Measurements from ENCODE around the gene ARMH2. TPM values are rescaled to one million over a fixed set of nuclear protein-coding genes. Genes with fewer than 3 reads are reported as not detected.
A peak's percentile ranks its signal among the peaks of the same experiment; 100 is the strongest.

Gene ARMH2
- total and polyA plus RNA-seq, 5 donors from 2014 or later, result 0.27 to 1.8 (median 0.29) TPM; not detected in 2

DNA sequence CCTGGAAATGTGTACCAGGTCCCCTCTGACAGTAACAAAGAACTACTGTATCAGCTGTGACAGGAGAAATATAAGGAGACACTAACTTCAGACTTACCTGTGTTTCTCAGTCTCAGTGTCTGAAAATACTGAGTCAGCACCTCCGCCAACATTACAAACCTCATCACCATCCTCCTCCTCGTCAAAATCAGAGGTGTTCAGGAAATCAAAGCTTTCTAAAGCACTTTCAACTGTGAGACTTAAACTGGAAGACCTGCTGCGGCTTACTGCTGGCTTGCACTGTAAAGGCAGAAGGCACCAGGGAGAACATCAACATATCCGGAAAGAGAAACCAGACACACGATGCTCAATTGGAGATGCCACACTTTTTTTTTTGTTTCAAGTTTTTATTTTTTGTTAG is 40.3 kb upstream of the ARMH2 start:
- Mint-ChIP-seq H3K4me3 (peak overlapping the region in 1 of 4 donors; percentile 41), H3K27ac (peak overlapping the region in 1 of 3 donors; percentile 70)
- ATAC-seq (ENCODE audit: low read depth in 2 of 2), result peak in 1 of 2 donors; percentile 29

DNA sequence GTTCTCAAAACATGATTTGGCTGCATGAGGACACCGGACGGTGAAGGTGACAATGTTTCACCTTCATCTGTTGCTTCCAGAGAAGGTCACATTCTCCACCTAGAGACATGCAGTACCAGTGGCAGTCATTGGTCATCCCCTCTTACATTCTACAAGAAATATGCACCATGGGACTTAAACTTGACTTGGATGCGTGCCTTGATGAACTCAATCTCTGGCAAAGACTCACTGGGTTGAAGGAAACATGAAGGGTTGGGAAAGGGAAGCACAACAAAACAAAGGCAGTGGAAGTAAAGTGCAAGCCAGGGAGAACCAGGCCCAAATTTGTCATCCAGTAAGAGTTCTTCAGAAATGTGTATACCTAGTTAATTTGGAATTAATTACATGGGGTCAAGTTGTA is 39.4 kb upstream of the ARMH2 start:
- Histone ChIP-seq H3K4me3 (ENCODE audit: low read depth, low read length) (no peak overlapping the region), H3K27ac (ENCODE audit: insufficient read depth, low read length, poor library complexity, severe bottlenecking) (no peak overlapping the region), H3K36me3 (ENCODE audit: control insufficient read depth, insufficient read depth, low read length) (peaks cover 86% of the 10 kb centered on the region), H3K27me3 (ENCODE audit: control insufficient read depth, insufficient read depth, low read length) (no peaks in the 10 kb centered on the region), H3K9me3 (ENCODE audit: control insufficient read depth in 2 of 2, low read length in 2 of 2) (no peaks in the 10 kb centered on the region), H3K4me1 (ENCODE audit: control insufficient read depth, insufficient read depth, low read length, poor library complexity, severe bottlenecking) (peaks cover 23% of the 10 kb centered on the region)
- Mint-ChIP-seq H3K36me3 (peaks cover 71% of the 10 kb centered on the region), H3K9me3 (peaks cover 0 to 1% (median 0%) of the 10 kb centered on the region in 7 donors), H3K4me1 (peaks cover 31 to 86% (median 50%) of the 10 kb centered on the region in 4 donors), H3K27me3 (no peaks in the 10 kb centered on the region), H3K27ac (peak overlapping the region; percentile 2 to 44 (median 18)), H3K4me3 (peak overlapping the region in 1 of 4 donors; percentile 11)
- DNase-seq, result no peak
- no peak for ATAC-seq (ENCODE audit: low read depth in 2 of 2)

More for the DNA sequence above, 40.3 kb upstream of the ARMH2 start:
- H3K36me3 ChIP-seq (ENCODE audit: control insufficient read depth, insufficient read depth, low read length), result peaks cover 87% of the 10 kb centered on the region
- peaks cover 26 to 90% (median 44%) of the 10 kb centered on the region in 4 donors for H3K4me1 Mint-ChIP-seq
- H3K27me3 Mint-ChIP-seq, result no peaks in the 10 kb centered on the region
- peaks cover 23% of the 10 kb centered on the region for H3K4me1 ChIP-seq (ENCODE audit: control insufficient read depth, insufficient read depth, low read length, poor library complexity, severe bottlenecking)
- peaks cover 0 to 1% (median 0%) of the 10 kb centered on the region in 7 donors for H3K9me3 Mint-ChIP-seq
- H3K27me3 ChIP-seq (ENCODE audit: control insufficient read depth, insufficient read depth, low read length), result no peaks in the 10 kb centered on the region
- no peaks in the 10 kb centered on the region for H3K9me3 ChIP-seq (ENCODE audit: control insufficient read depth in 2 of 2, low read length in 2 of 2)
- DNase-seq, result no peak
- H3K4me3 ChIP-seq (ENCODE audit: low read depth, low read length), result no peak overlapping the region
- peak overlapping the region; percentile 39 for H3K27ac ChIP-seq (ENCODE audit: insufficient read depth, low read length, poor library complexity, severe bottlenecking)
- H3K36me3 Mint-ChIP-seq, result peaks cover 72% of the 10 kb centered on the region

DNA sequence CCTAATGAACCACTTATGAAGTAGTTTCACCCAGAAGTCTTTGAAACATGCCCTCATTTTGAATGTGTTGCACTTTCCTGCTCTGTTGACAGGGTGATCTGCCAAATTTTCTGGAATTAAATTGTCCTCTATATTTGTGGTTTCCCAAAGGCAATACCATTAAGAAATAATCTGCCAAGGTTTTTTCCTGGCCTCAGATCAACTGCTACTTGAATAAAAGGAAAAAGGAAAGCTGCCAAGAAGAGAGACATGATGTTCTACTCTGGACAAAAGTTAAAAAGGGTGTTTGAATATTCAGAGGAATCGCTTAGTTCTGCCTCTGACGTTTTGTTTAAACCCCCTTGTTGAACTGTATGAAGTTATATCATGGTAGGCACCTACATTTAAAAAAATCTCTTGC is 37.4 kb upstream of the ARMH2 start:
- peak overlapping the region in 1 of 3 donors; percentile 61 for H3K27ac Mint-ChIP-seq
- no peak overlapping the region for H3K4me3 Mint-ChIP-seq
- H3K9me3 ChIP-seq (ENCODE audit: control insufficient read depth in 2 of 2, low read length in 2 of 2), result no peaks in the 10 kb centered on the region
- peaks cover 12% of the 10 kb centered on the region for H3K4me1 ChIP-seq (ENCODE audit: control insufficient read depth, insufficient read depth, low read length, poor library complexity, severe bottlenecking)
- DNase-seq (no peak), ATAC-seq (ENCODE audit: low read depth in 2 of 2) (no peak)
- H3K36me3 ChIP-seq (ENCODE audit: control insufficient read depth, insufficient read depth, low read length), result peaks cover 87% of the 10 kb centered on the region
- peaks cover 74% of the 10 kb centered on the region for H3K36me3 Mint-ChIP-seq
- H3K9me3 Mint-ChIP-seq, result peaks cover 0 to 1% (median 0%) of the 10 kb centered on the region in 7 donors
- H3K27ac ChIP-seq (ENCODE audit: insufficient read depth, low read length, poor library complexity, severe bottlenecking), result no peak overlapping the region
- no peaks in the 10 kb centered on the region for H3K27me3 ChIP-seq (ENCODE audit: control insufficient read depth, insufficient read depth, low read length)
- H3K27me3 Mint-ChIP-seq, result no peaks in the 10 kb centered on the region
- peaks cover 28 to 69% (median 39%) of the 10 kb centered on the region in 4 donors for H3K4me1 Mint-ChIP-seq
- no peak overlapping the region for H3K4me3 ChIP-seq (ENCODE audit: low read depth, low read length)

DNA sequence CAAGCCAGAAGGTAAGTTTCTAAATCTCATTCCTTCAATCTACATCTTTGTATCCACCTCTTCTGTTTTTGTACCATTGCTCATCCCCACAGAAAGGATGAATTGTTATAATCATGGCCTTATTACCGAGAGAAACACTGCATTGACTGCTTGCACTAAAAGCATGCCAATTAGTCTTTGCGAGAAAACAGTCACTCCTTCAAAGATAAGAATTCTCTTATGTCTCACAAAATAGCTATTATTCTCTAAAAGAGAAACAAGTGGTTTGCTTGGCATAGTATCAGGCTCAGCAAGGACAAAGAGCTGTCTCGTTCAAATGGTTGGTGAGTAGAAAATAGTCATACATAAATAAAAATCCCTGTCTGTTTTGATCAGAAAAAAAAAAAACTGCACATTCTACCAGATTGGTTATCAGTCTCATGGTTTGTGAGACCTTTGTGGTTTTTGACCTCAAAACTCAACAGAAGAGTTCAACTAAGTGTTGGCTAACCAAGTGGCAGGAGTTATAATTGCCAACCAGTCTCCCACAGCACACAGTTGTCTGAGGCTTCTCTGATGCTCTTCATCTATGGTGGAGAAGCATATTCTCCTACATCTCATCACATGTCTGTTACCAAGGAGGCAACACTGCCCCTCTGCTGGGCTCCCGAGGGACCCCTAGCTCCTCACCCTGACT is 35.1 kb upstream of the ARMH2 start:
- Histone ChIP-seq H3K9me3 (ENCODE audit: control insufficient read depth in 2 of 2, low read length in 2 of 2) (no peaks in the 10 kb centered on the region), H3K27ac (ENCODE audit: insufficient read depth, low read length, poor library complexity, severe bottlenecking) (no peak overlapping the region), H3K36me3 (ENCODE audit: control insufficient read depth, insufficient read depth, low read length) (peaks cover 87% of the 10 kb centered on the region), H3K27me3 (ENCODE audit: control insufficient read depth, insufficient read depth, low read length) (no peaks in the 10 kb centered on the region), H3K4me1 (ENCODE audit: control insufficient read depth, insufficient read depth, low read length, poor library complexity, severe bottlenecking) (no peaks in the 10 kb centered on the region), H3K4me3 (ENCODE audit: low read depth, low read length) (no peak overlapping the region)
- Mint-ChIP-seq H3K36me3 (peaks cover 64% of the 10 kb centered on the region), H3K9me3 (no peaks in the 10 kb centered on the region), H3K27me3 (no peaks in the 10 kb centered on the region), H3K27ac (peak overlapping the region; percentile 21 to 80 (median 74)), H3K4me1 (peaks cover 12 to 49% (median 34%) of the 10 kb centered on the region in 4 donors), H3K4me3 (peak overlapping the region in 3 of 4 donors; percentile 14 to 55 (median 47))
- no peak for DNase-seq
- ATAC-seq (ENCODE audit: low read depth in 2 of 2), result no peak

DNA sequence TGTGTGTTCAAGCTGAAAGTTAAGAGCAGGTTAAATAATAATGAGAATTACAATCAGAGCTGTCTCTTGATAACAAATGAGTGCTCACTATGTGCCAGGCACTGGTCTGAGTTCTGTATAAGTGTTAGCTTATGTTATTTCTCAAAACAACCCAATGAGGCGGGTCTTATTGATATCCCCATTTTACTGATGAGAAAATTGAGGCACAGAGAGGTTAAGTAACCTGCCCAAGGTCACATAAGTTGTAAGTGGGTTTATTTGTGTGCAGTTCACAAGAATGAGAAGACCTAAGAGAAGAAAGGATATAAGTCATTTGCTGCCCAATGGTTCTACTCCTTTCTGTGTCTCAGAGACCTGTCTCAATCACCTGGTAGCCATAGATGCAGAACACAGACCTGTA is 34.1 kb upstream of the ARMH2 start:
- H3K4me1 ChIP-seq (ENCODE audit: control insufficient read depth, insufficient read depth, low read length, poor library complexity, severe bottlenecking), result no peaks in the 10 kb centered on the region
- H3K27ac ChIP-seq (ENCODE audit: insufficient read depth, low read length, poor library complexity, severe bottlenecking), result no peak overlapping the region
- H3K27ac Mint-ChIP-seq, result peak overlapping the region in 2 of 3 donors; percentile 41 to 80
- H3K36me3 Mint-ChIP-seq, result peaks cover 68% of the 10 kb centered on the region
- H3K36me3 ChIP-seq (ENCODE audit: control insufficient read depth, insufficient read depth, low read length), result peaks cover 89% of the 10 kb centered on the region
- no peak overlapping the region for H3K4me3 ChIP-seq (ENCODE audit: low read depth, low read length)
- H3K4me3 Mint-ChIP-seq, result no peak overlapping the region
- peaks cover 5 to 48% (median 33%) of the 10 kb centered on the region in 4 donors for H3K4me1 Mint-ChIP-seq
- H3K9me3 Mint-ChIP-seq, result no peaks in the 10 kb centered on the region
- ATAC-seq (ENCODE audit: low read depth in 2 of 2) (no peak), DNase-seq (no peak)
- H3K27me3 ChIP-seq (ENCODE audit: control insufficient read depth, insufficient read depth, low read length), result no peaks in the 10 kb centered on the region
- no peaks in the 10 kb centered on the region for H3K27me3 Mint-ChIP-seq
- no peaks in the 10 kb centered on the region for H3K9me3 ChIP-seq (ENCODE audit: control insufficient read depth in 2 of 2, low read length in 2 of 2)

DNA sequence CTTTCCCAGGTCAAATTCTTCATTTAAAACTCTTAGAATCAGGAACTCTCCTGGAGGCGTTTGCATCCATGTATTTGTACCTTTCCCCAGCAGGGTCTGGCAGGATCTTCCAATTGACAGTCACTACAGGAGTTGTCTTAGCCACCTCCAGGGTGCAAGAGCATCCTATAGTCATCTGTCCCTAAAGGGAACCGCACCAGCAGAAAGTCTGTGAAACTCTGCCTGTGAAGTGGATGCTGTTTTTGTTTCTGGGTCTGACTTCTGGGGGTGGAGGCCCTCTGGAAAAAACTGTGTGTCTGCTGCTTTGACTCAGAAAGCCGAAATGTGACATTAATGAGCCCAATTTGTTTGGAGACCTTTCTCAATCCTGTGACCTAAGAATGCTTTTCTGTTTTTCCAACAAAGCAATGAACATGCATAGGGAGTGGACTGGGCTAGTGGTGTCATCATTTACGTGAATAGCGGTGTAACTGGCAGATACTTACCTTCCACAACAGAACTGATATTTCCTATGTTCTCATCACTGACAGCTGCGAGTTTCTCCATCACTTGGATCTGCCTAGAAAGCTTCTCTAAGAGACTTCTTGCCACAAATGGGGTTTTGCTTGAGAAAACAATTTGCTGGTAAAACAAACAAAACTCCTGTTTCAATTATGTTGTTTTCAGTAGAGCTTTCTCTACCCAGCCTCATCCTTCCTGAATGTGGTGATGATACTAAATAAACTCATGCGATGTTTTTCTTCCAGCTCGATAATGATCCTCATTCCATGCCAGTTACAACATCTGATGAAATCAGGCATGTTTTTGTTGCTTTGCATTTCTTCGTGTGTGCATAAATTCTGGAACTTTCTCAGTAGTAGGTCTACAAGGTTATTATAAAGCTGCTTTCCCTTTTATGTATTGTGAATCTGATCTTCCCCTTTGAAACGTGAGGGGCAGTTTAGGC is 33.3 kb upstream of the ARMH2 start:
- DNase-seq, result no peak
- Histone ChIP-seq H3K27ac (ENCODE audit: insufficient read depth, low read length, poor library complexity, severe bottlenecking) (no peak overlapping the region), H3K9me3 (ENCODE audit: control insufficient read depth in 2 of 2, low read length in 2 of 2) (no peaks in the 10 kb centered on the region), H3K4me3 (ENCODE audit: low read depth, low read length) (no peak overlapping the region), H3K36me3 (ENCODE audit: control insufficient read depth, insufficient read depth, low read length) (peaks cover 91% of the 10 kb centered on the region), H3K27me3 (ENCODE audit: control insufficient read depth, insufficient read depth, low read length) (no peaks in the 10 kb centered on the region), H3K4me1 (ENCODE audit: control insufficient read depth, insufficient read depth, low read length, poor library complexity, severe bottlenecking) (no peaks in the 10 kb centered on the region)
- Mint-ChIP-seq H3K4me3 (peak overlapping the region in 2 of 4 donors; percentile 19 to 85), H3K27me3 (no peaks in the 10 kb centered on the region), H3K9me3 (no peaks in the 10 kb centered on the region), H3K4me1 (peaks cover 4 to 51% (median 34%) of the 10 kb centered on the region in 4 donors), H3K27ac (peak overlapping the region in 2 of 3 donors; percentile 80 to 91), H3K36me3 (peaks cover 72% of the 10 kb centered on the region)
- ATAC-seq (ENCODE audit: low read depth in 2 of 2), result no peak

DNA sequence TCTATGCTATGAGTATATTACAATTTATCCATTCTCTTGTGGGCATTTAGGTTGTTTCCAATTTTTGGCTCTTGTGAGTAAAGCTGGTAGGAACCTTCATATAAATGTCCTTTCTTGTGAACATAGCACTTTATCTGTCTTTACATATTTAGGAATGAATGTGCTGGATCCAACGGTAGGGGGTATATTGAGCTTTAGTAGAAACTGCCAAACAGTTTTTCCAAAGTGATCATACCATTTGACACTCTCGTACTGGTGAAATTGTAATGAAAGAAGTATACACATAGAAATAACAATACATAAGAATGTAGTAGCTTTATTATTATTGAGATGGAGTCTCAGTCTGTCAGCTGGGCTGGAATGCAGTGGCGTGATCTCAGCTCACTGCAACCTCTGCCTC is 30.9 kb upstream of the ARMH2 start:
- no peak overlapping the region for H3K27ac ChIP-seq (ENCODE audit: insufficient read depth, low read length, poor library complexity, severe bottlenecking)
- no peak overlapping the region for H3K4me3 ChIP-seq (ENCODE audit: low read depth, low read length)
- no peaks in the 10 kb centered on the region for H3K9me3 ChIP-seq (ENCODE audit: control insufficient read depth in 2 of 2, low read length in 2 of 2)
- peaks cover 98% of the 10 kb centered on the region for H3K36me3 ChIP-seq (ENCODE audit: control insufficient read depth, insufficient read depth, low read length)
- Mint-ChIP-seq H3K4me1 (peaks cover 12 to 35% (median 22%) of the 10 kb centered on the region in 4 donors), H3K27me3 (no peaks in the 10 kb centered on the region), H3K9me3 (no peaks in the 10 kb centered on the region), H3K27ac (peak overlapping the region in 2 of 3 donors; percentile 70 to 80), H3K36me3 (peaks cover 68% of the 10 kb centered on the region), H3K4me3 (peak overlapping the region in 1 of 4 donors; percentile 32)
- no peak for ATAC-seq (ENCODE audit: low read depth in 2 of 2)
- no peak for DNase-seq
- H3K4me1 ChIP-seq (ENCODE audit: control insufficient read depth, insufficient read depth, low read length, poor library complexity, severe bottlenecking), result no peaks in the 10 kb centered on the region
- H3K27me3 ChIP-seq (ENCODE audit: control insufficient read depth, insufficient read depth, low read length), result no peaks in the 10 kb centered on the region
